WTC11 (cell line): Measurements from ENCODE around the gene CHD6. TPM values are rescaled to one million over a fixed set of nuclear protein-coding genes. Genes with fewer than 3 reads are reported as not detected.

ENCODE experiments used
- ATAC-seq: fragments of 200-7000 bp; cut with Tn5 transposase; 2 replicates; pipeline ENCODE4 v1.10.0; 2021; ENCODE audit warnings: mild to moderate bottlenecking, moderate library complexity
- CTCF ChIA-PET: fragments of 300-600 bp; sonication (Branson Sonifier 250); formaldehyde crosslinking; loops from one replicate; lab custom pipeline; 2021; ENCODE audit warnings: antibody characterized with exemption; lab: Charles Lee
- POLR2A ChIA-PET: fragments of 350-600 bp; sonication (Branson Sonifier 250); formaldehyde crosslinking; loops from one replicate; lab custom pipeline; 2021; ENCODE audit warnings: antibody characterized with exemption; lab: Charles Lee
- DNase-seq: peaks from one replicate; pipeline ENCODE4 v3.0.0; 2021; ENCODE audit warnings: low spot score
- H3K27ac Mint-ChIP-seq: 2 replicates; pipeline ENCODE4 v1.8.0; 2021; ENCODE audit warnings: mixed read lengths
- H3K27me3 Mint-ChIP-seq: 2 replicates; pipeline ENCODE4 v1.8.0; 2021; ENCODE audit warnings: low read depth, mild to moderate bottlenecking, moderate library complexity, mixed read lengths
- H3K36me3 Mint-ChIP-seq: 2 replicates; pipeline ENCODE4 v1.8.0; 2021; ENCODE audit warnings: mixed read lengths
- H3K4me1 Mint-ChIP-seq: 2 replicates; pipeline ENCODE4 v1.8.0; 2022; ENCODE audit warnings: mixed read lengths
- H3K4me3 Mint-ChIP-seq: 2 replicates; pipeline ENCODE4 v1.8.0; 2021; ENCODE audit warnings: mild to moderate bottlenecking, moderate library complexity, mixed read lengths
- H3K9me3 Mint-ChIP-seq: 2 replicates; pipeline ENCODE4 v1.8.0; 2021; ENCODE audit warnings: mixed read lengths
- AFF4 ChIP-seq: sonication (generic); formaldehyde crosslinking; IDR thresholded peaks from 2 replicates; pipeline ENCODE4 v1.8.1; 2023; ENCODE audit warnings: mild to moderate bottlenecking, missing genetic modification reagents, borderline replicate concordance
- ATF1 ChIP-seq: sonication (generic); formaldehyde crosslinking; IDR thresholded peaks from 2 replicates; pipeline ENCODE4 v1.8.1; 2023; ENCODE audit warnings: mild to moderate bottlenecking, moderate library complexity, missing genetic modification reagents
- CREB1 ChIP-seq: sonication (generic); formaldehyde crosslinking; IDR thresholded peaks from 2 replicates; pipeline ENCODE4 v1.8.0; 2023; ENCODE audit warnings: mild to moderate bottlenecking, missing genetic modification reagents
- EMX1 ChIP-seq: fragments of 250-450 bp; sonication (Bioruptor Pico); IDR thresholded peaks from 2 replicates; pipeline ENCODE4 v1.8.0; 2021; ENCODE audit warnings: mild to moderate bottlenecking
- ERG ChIP-seq: fragments of 250-450 bp; sonication (Bioruptor Pico); IDR thresholded peaks from 2 replicates; pipeline ENCODE4 v1.8.0; 2021; ENCODE audit warnings: mild to moderate bottlenecking
- FOXP1 ChIP-seq: sonication (generic); formaldehyde crosslinking; IDR thresholded peaks from 2 replicates; pipeline ENCODE4 v1.8.0; 2022; ENCODE audit warnings: missing genetic modification reagents, mild to moderate bottlenecking, moderate library complexity, borderline replicate concordance
- GTF2I ChIP-seq: fragments of 250-450 bp; sonication (Bioruptor Pico); conservative IDR thresholded peaks from 2 replicates; pipeline ENCODE4 v1.4.0; 2021; ENCODE audit warnings: mild to moderate bottlenecking
- HMGA2 ChIP-seq: fragments of 250-450 bp; sonication (Bioruptor Pico); IDR thresholded peaks from 2 replicates; pipeline ENCODE4 v1.4.0; 2021; ENCODE audit warnings: mild to moderate bottlenecking, moderate library complexity
- IRF2 ChIP-seq: sonication (generic); formaldehyde crosslinking; IDR thresholded peaks from 2 replicates; pipeline ENCODE4 v1.8.0; 2022; ENCODE audit warnings: low read depth, missing genetic modification reagents, borderline replicate concordance
- KAT7 ChIP-seq: sonication (generic); formaldehyde crosslinking; IDR thresholded peaks from 2 replicates; pipeline ENCODE4 v1.8.1; 2023; ENCODE audit warnings: missing genetic modification reagents, mild to moderate bottlenecking, borderline replicate concordance
- MLX ChIP-seq: sonication (generic); formaldehyde crosslinking; IDR thresholded peaks from 2 replicates; pipeline ENCODE4 v1.8.1; 2023; ENCODE audit warnings: mild to moderate bottlenecking, missing genetic modification reagents, moderate library complexity
- TP53 ChIP-seq: sonication (generic); formaldehyde crosslinking; IDR thresholded peaks from 2 replicates; pipeline ENCODE4 v1.8.1; 2023; ENCODE audit warnings: mild to moderate bottlenecking, missing genetic modification reagents
- ZBTB21 ChIP-seq: sonication (generic); formaldehyde crosslinking; IDR thresholded peaks from 2 replicates; pipeline ENCODE4 v1.8.1; 2023; ENCODE audit warnings: mild to moderate bottlenecking, missing genetic modification reagents, borderline replicate concordance
- ZNF121 ChIP-seq: sonication (generic); formaldehyde crosslinking; IDR thresholded peaks from 2 replicates; pipeline ENCODE4 v1.8.0; 2023; ENCODE audit warnings: missing genetic modification reagents
- total RNA-seq: library from RNA; stranded (reverse); gene quantifications from 3 replicates; pipeline ENCODE4 v1.2.3, GENCODE V29; 2021
- TF ChIP-seq, protein P1 (sequence below): sonication (generic); formaldehyde crosslinking; IDR thresholded peaks from 2 replicates; pipeline ENCODE4 v1.8.0; 2022; ENCODE audit warnings: missing genetic modification reagents
- TF ChIP-seq, protein P2 (sequence below): sonication (generic); formaldehyde crosslinking; conservative IDR thresholded peaks from 2 replicates; pipeline ENCODE4 v1.8.1; 2023; ENCODE audit warnings: mild to moderate bottlenecking, low read depth, missing genetic modification reagents, moderate library complexity
- TF ChIP-seq, protein P3 (sequence below): sonication (generic); formaldehyde crosslinking; IDR thresholded peaks from 2 replicates; pipeline ENCODE4 v1.8.0; 2023; ENCODE audit warnings: missing genetic modification reagents, mild to moderate bottlenecking, borderline replicate concordance

Gene CHD6
- total RNA-seq, 1 experiment from 2014 or later, result 52.1 TPM

DNA sequence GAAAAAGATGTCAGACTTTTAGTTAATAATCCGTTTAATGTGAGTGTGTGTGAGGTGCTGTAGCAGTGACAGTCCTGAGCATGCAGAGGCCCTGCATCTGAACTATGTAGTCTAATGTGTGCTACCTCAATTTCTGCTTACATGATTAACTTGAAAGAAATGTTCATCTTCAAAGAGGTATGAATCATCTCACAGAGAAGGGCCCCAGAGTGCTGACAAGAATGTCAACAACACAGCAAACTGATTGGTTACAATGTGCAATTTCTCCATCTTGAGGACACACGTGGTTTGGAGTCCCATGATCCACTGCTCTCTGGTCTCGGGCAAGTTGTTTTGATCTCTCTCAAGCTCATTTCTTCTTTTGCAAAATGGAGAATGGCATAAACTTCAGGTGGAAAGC is 189.9 kb downstream of the CHD6 start (continued):
- TF ChIP-seq MLX (CRISPR knock-in tag), result no peak
- no peak for TF ChIP-seq IRF2 (CRISPR knock-in tag)
- no peak for TF ChIP-seq GTF2I (CRISPR knock-in tag)
- TF ChIP-seq, protein P1, sequence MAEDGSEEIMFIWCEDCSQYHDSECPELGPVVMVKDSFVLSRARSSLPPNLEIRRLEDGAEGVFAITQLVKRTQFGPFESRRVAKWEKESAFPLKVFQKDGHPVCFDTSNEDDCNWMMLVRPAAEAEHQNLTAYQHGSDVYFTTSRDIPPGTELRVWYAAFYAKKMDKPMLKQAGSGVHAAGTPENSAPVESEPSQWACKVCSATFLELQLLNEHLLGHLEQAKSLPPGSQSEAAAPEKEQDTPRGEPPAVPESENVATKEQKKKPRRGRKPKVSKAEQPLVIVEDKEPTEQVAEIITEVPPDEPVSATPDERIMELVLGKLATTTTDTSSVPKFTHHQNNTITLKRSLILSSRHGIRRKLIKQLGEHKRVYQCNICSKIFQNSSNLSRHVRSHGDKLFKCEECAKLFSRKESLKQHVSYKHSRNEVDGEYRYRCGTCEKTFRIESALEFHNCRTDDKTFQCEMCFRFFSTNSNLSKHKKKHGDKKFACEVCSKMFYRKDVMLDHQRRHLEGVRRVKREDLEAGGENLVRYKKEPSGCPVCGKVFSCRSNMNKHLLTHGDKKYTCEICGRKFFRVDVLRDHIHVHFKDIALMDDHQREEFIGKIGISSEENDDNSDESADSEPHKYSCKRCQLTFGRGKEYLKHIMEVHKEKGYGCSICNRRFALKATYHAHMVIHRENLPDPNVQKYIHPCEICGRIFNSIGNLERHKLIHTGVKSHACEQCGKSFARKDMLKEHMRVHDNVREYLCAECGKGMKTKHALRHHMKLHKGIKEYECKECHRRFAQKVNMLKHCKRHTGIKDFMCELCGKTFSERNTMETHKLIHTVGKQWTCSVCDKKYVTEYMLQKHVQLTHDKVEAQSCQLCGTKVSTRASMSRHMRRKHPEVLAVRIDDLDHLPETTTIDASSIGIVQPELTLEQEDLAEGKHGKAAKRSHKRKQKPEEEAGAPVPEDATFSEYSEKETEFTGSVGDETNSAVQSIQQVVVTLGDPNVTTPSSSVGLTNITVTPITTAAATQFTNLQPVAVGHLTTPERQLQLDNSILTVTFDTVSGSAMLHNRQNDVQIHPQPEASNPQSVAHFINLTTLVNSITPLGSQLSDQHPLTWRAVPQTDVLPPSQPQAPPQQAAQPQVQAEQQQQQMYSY (CRISPR knock-in tag), result no peak
- TF ChIP-seq, protein P2, sequence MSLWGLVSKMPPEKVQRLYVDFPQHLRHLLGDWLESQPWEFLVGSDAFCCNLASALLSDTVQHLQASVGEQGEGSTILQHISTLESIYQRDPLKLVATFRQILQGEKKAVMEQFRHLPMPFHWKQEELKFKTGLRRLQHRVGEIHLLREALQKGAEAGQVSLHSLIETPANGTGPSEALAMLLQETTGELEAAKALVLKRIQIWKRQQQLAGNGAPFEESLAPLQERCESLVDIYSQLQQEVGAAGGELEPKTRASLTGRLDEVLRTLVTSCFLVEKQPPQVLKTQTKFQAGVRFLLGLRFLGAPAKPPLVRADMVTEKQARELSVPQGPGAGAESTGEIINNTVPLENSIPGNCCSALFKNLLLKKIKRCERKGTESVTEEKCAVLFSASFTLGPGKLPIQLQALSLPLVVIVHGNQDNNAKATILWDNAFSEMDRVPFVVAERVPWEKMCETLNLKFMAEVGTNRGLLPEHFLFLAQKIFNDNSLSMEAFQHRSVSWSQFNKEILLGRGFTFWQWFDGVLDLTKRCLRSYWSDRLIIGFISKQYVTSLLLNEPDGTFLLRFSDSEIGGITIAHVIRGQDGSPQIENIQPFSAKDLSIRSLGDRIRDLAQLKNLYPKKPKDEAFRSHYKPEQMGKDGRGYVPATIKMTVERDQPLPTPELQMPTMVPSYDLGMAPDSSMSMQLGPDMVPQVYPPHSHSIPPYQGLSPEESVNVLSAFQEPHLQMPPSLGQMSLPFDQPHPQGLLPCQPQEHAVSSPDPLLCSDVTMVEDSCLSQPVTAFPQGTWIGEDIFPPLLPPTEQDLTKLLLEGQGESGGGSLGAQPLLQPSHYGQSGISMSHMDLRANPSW (CRISPR knock-in tag), result no peak
- TF ChIP-seq ZNF121 (CRISPR knock-in tag), result no peak

GRCh38 chr20:41427833-41428232 is 190.3 kb downstream of the CHD6 start:
- Mint-ChIP-seq H3K27ac (no peak overlapping the region), H3K4me1 (no peaks in the 10 kb centered on the region), H3K27me3 (no peaks in the 10 kb centered on the region), H3K9me3 (no peaks in the 10 kb centered on the region)
- ChIA-PET POLR2A (no interaction called here), CTCF (no interaction called here)
- DNase-seq, result no peak
- TF ChIP-seq HMGA2, result no peak
- no peak for TF ChIP-seq GTF2I (CRISPR knock-in tag)
- TF ChIP-seq, protein P3, sequence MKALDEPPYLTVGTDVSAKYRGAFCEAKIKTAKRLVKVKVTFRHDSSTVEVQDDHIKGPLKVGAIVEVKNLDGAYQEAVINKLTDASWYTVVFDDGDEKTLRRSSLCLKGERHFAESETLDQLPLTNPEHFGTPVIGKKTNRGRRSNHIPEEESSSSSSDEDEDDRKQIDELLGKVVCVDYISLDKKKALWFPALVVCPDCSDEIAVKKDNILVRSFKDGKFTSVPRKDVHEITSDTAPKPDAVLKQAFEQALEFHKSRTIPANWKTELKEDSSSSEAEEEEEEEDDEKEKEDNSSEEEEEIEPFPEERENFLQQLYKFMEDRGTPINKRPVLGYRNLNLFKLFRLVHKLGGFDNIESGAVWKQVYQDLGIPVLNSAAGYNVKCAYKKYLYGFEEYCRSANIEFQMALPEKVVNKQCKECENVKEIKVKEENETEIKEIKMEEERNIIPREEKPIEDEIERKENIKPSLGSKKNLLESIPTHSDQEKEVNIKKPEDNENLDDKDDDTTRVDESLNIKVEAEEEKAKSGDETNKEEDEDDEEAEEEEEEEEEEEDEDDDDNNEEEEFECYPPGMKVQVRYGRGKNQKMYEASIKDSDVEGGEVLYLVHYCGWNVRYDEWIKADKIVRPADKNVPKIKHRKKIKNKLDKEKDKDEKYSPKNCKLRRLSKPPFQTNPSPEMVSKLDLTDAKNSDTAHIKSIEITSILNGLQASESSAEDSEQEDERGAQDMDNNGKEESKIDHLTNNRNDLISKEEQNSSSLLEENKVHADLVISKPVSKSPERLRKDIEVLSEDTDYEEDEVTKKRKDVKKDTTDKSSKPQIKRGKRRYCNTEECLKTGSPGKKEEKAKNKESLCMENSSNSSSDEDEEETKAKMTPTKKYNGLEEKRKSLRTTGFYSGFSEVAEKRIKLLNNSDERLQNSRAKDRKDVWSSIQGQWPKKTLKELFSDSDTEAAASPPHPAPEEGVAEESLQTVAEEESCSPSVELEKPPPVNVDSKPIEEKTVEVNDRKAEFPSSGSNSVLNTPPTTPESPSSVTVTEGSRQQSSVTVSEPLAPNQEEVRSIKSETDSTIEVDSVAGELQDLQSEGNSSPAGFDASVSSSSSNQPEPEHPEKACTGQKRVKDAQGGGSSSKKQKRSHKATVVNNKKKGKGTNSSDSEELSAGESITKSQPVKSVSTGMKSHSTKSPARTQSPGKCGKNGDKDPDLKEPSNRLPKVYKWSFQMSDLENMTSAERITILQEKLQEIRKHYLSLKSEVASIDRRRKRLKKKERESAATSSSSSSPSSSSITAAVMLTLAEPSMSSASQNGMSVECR (CRISPR knock-in tag), result no peak
- no peak for TF ChIP-seq ERG
- no peak for TF ChIP-seq FOXP1 (CRISPR knock-in tag)
- TF ChIP-seq, all 79 proteins: peak for 0
- no peak for ATAC-seq
- no peak overlapping the region for H3K4me3 Mint-ChIP-seq
- H3K36me3 Mint-ChIP-seq, result peaks cover 31% of the 10 kb centered on the region

- POLR2A ChIA-PET, result no interaction called here
- no peaks in the 10 kb centered on the region for H3K4me1 Mint-ChIP-seq
- no peak overlapping the region for H3K4me3 Mint-ChIP-seq
- H3K9me3 Mint-ChIP-seq, result no peaks in the 10 kb centered on the region
- DNase-seq (no peak), ATAC-seq (no peak)
- no peaks in the 10 kb centered on the region for H3K27me3 Mint-ChIP-seq
- no peak overlapping the region for H3K27ac Mint-ChIP-seq
- H3K36me3 Mint-ChIP-seq, result peaks cover 40% of the 10 kb centered on the region
- CTCF ChIA-PET, result no interaction called here
- TF ChIP-seq AFF4, result no peak
- no peak for TF ChIP-seq ZBTB21
- TF ChIP-seq TP53, result no peak
- no peak for TF ChIP-seq EMX1
- TF ChIP-seq CREB1 (CRISPR knock-in tag), result no peak
- no peak for TF ChIP-seq ATF1 (CRISPR knock-in tag)
- no peak for TF ChIP-seq KAT7 (CRISPR knock-in tag)
These were observed 191.2 kb downstream of the CHD6 start for GRCh38 chr20:41426976-41427375.
